ENCODE results near the gene ITGA6.

The ITGA6 gene

GRCh38 chr2:172439911-172440310 lies 12.5 kb downstream of the ITGA6 start:
- no peak for FAIRE-seq
- DNase-seq (ENCODE audit: low spot score): no peak

DNA sequence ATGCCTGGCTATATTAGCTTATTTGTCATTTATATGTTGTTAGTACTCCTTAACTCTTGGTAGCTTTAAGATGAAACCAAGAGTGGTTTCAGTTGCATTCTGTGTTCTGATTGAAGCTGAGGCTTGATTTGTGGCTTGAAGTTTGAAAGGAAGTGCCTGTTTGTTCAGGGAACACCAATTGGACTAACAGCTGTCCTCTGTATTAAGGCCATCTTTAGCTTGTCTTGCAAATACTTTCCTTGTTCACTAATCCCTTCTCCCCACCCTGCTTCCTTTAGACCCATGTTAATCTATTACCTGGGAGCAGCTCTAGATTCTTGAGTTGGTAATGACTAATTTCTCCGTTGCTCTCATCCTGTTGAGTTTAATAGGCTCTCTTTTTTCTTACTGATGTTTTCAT lies 13.4 kb downstream of the ITGA6 start:
- DNase-seq (ENCODE audit: low spot score): no peak
- no peak for FAIRE-seq

DNA sequence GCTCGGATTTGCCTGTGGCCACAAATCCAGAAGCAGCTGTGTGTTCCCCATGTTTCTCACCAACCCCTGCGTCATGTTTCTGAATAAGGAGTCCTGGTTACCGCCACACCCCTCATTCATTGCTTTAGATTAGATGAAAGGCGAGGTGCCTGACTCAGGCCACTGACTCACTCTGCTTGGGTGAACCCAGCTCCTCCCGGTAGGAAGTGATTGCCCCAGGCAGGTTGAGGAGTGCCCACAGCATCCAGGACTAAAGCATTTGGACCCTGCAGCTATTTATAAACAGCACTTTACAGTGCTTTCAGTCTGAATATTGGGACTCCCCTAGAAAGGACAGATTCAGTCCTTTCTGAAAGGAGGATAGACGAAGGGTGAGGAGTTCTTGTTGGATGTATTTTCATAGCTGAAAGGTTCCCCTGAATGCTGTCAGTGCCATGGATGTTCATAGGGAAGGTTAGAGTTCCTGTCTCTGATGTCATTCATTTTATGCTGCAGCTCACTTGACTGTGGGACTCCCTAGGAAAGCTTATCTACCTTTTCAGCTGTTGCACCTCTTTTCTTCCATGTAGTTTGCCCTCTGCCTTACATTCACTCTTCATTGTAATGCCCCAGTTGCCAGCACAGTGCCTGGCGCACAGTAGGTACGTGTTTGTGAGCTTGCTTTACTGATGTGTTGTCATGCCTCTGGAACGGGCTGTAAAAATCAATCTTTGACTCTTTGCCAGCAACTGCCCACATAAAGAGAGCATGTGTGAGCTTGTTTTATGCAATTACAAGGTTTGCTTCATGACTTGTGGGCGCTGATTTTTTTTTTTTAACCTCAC lies 14.9 kb downstream of the ITGA6 start:
- peak; percentile 89 for DNase-seq (ENCODE audit: low spot score)
- no peak for FAIRE-seq

GRCh38 chr2:172445851-172446250 lies 18.5 kb downstream of the ITGA6 start:
- no peak for DNase-seq (ENCODE audit: low spot score)
- no peak for FAIRE-seq

DNA sequence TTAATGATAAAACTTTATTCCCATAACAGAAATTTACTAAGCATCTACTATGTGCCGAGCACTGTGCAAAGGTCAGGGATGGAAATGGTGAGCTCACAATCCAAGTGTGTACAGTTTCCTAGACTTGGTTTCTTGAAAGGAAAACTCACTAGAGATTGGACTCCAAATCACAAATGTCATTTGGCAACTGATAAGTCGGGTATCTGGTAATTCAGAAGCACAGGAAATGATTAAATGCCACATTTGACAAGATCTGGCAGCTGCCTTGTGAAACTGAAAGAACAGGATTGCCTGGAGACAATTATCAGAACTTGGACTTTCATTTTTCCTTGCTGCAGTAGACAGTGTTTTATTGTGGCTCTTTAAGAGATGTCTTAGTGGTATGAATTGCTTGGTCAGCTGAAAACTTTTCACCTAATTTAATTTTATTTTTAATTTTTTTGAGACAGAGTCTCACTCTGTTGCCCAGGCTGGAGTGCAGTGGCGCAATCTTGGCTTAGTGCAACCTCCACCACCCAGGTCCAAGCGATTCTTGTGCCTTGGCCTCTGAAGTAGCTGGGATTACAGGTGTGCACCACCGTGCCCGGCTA lies 19.2 kb downstream of the ITGA6 start:
- no peak for FAIRE-seq
- DNase-seq (ENCODE audit: low spot score): no peak

DNA sequence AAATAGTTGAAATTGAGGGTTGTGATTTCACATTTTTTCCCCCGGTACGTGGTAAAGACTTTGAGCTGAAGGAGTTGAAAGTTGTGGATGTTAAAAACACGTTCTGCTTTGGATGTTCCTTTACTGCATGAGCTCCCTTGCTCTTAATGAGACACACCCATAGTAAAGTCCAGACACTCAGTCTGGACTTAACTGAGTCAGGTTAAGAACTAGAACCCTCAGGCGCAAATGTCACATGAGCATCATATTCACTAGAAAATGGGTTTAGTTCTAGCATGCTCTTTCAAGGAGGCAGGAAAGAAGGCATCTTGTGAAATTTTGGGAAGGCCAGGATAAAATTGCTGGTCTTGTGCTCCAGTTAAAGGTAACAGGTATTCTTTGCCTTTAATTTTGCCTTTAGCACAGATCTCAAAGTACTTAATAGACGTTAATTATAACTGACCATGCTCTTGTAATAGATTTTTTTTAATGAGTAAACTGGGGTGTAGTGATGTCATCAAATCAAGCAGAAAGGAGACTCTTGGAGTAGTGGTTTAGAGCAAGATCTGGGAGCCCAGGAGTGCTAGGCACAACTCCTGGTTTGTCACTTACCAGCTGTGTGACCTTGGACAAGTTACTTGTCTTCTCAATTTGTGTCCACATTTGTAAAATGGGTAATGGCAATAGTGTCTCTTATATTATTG lies 20.6 kb downstream of the ITGA6 start:
- FAIRE-seq: no peak

GRCh38 chr2:172448544-172449267 lies 21.3 kb downstream of the ITGA6 start:
- no peak for FAIRE-seq
- no peak for DNase-seq (ENCODE audit: low spot score)

More for the DNA sequence above, 20.6 kb downstream of the ITGA6 start:
- DNase-seq (ENCODE audit: low spot score): no peak

- DNase-seq (ENCODE audit: low spot score) (peak; percentile 79), FAIRE-seq (no peak)
Observed at GRCh38 chr2:172449911-172450550, 22.6 kb downstream of the ITGA6 start.

- DNase-seq (ENCODE audit: low spot score) (no peak), FAIRE-seq (no peak)
Observed at GRCh38 chr2:172451923-172452322, 24.5 kb downstream of the ITGA6 start.

DNA sequence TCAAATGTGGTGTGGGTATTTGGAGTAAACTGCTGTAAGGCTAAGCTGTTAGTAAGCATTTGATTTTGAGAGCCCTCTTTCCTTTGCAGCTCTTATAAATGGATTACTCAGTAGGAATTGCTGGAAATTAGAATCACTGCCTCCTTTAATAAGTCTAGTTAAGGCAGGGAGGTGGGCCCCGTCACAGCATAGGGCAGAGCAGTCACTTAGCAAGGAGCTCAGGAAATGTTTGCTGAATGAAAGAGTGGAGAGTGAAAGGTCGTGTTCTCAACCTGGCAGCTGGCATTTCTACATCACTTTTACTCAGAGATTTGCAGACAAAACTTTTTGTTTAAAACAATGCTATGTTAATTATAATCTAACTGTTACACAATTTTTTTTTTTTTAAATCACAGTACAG lies 25.5 kb downstream of the ITGA6 start:
- FAIRE-seq (no peak), DNase-seq (ENCODE audit: low spot score) (no peak)

DNA sequence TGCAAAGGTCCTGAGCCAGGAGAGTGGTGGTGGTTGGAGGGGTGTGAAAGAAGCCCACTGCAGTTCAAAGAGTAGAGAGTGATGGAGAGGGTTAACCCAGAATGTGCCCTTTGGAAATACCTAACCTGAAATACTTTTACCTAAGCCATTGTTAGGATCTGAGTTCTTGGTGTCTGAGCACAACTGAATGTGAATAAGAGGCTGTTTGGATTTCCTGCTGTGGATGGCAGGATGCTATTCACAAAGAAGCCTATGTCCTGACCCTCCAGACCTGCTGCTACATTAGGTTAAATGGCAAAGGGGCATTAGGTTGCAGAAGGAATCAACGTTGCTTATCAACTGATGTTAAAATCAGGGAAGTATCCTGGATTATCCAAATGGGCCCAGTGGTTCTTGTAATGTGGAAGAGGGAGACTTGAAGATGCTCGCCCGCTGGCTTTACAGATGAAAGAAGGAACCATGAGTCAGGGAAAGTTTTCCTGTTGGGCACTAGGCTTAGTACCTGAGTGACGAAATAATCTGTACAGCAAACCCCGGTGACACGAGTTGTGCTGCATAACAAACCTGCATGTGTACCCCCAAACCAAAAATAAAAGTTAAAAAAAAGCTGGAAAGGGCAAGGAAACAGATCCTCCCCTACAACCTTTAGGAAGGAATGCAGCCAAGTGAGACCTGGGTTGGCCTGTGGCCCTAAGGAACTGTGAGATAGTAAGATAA lies 27.2 kb downstream of the ITGA6 start:
- FAIRE-seq (no peak), DNase-seq (ENCODE audit: low spot score) (no peak)

DNA sequence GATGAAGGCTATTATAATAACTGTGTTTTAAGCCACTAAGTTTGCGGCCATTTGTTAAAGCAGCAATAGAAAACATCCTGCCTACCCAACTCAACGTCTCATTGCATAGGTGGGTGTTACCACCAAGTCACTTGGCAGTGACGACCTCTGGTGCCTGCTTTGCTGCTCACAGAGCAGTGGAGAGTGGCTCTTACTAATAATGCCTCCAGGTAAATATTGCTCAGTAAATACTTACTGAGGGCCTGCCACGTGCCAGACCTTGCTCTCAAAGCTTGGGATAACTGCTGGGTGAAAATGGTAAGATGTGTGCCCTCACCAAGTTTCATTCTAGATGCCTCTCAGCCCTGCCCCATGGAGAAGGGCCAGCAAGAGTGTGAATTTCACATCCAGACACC lies 27.7 kb downstream of the ITGA6 start:
- DNase-seq (ENCODE audit: low spot score): no peak
- FAIRE-seq: no peak

GRCh38 chr2:172456002-172456401 lies 28.6 kb downstream of the ITGA6 start:
- DNase-seq (ENCODE audit: low spot score) (no peak), FAIRE-seq (no peak)

GRCh38 chr2:172457536-172457935 lies 30.1 kb downstream of the ITGA6 start:
- DNase-seq (ENCODE audit: low spot score): no peak
- no peak for FAIRE-seq

GRCh38 chr2:172458561-172459124 lies 31.3 kb downstream of the ITGA6 start:
- FAIRE-seq (no peak), DNase-seq (ENCODE audit: low spot score) (no peak)

- FAIRE-seq: no peak
- DNase-seq (ENCODE audit: low spot score): no peak
Observed at GRCh38 chr2:172460780-172461201, 33.4 kb downstream of the ITGA6 start.

DNA sequence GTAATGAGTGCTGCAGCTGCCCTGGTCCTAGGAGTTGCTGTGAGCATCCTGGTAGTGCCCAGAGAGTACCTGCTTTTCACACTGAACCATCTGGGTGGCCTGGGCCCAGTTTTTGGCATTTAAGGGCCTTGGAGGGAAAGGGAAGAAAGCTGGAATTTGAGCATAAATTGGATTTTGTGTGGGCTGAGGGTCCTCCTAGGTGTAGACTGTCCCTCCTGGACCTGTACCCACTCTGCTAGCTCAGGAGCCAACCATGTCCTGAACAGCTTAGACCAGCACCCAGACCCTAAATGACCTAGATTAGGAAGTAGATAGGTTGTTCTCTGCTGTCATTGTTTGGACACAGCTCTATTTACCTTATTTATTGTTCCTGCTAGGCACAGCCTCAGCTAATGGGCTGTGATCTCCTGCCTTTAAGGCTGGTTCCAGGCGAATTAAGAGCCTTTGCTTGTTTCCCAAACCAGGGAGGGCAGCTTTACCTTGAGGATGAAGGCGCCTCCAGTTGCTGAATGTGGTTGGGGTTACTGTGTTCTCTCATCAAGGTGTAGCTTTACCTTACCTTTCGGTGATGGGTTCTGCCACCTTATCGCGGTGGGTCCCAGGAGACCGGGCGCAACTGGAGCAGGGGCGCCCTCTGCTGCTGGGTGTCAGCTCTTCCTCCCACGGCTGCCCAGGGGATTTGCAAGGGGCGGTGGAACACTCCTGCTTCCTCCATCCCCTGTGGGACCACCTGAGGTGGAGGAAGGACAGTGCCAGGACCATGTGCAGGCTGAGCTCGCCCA lies 34.4 kb downstream of the ITGA6 start:
- DNase-seq (ENCODE audit: low spot score) (peak; percentile 62), FAIRE-seq (no peak)

GRCh38 chr2:172462373-172462848 lies 35.0 kb downstream of the ITGA6 start:
- FAIRE-seq: no peak

GRCh38 chr2:172462849-172463381 lies 35.5 kb downstream of the ITGA6 start:
- no peak for FAIRE-seq
- no peak for DNase-seq (ENCODE audit: low spot score)

More at GRCh38 chr2:172462373-172462848, 35.0 kb downstream of the ITGA6 start:
- no peak for DNase-seq (ENCODE audit: low spot score)
